Stimulated activated CD4-positive, alpha-beta T cell treated with anti-CD3 and anti-CD28 coated beads, Interleukin-12 subunit alpha, Interleukin-12 subunit beta, amount 100 ng/mL, for 24 hours (primary cell): ENCODE data around the gene TSR3.
A peak's percentile ranks its signal among the peaks of the same experiment; 100 is the strongest.

Experiments
- DNase-seq, 2 experiments: peaks; one replicate each; pipeline ENCODE4 v3.0.0-alpha.2; 2020; ENCODE audit warnings: low read depth in 2 of 2

TSR3 gene

GRCh38 chr16:1378087-1378803 lies 26.6 kb upstream of the TSR3 start:
- DNase-seq: no peak

- DNase-seq: no peak
Measured at GRCh38 chr16:1377406-1378010, 25.8 kb upstream of the TSR3 start.

GRCh38 chr16:1375741-1376410 lies 24.2 kb upstream of the TSR3 start:
- DNase-seq: no peak

GRCh38 chr16:1375298-1375640 lies 23.6 kb upstream of the TSR3 start:
- DNase-seq: no peak

- DNase-seq: no peak
Measured at GRCh38 chr16:1374418-1375297, 23.0 kb upstream of the TSR3 start.

- no peak for DNase-seq
Measured at GRCh38 chr16:1372292-1372950, 20.7 kb upstream of the TSR3 start.

- DNase-seq: no peak
Measured at GRCh38 chr16:1371054-1371978, 19.6 kb upstream of the TSR3 start.

- no peak for DNase-seq
Measured at GRCh38 chr16:1367486-1368174, 16.0 kb upstream of the TSR3 start.

GRCh38 chr16:1366712-1367299 lies 15.1 kb upstream of the TSR3 start:
- no peak for DNase-seq

- no peak for DNase-seq
Measured at GRCh38 chr16:1366060-1366711, 14.5 kb upstream of the TSR3 start.

GRCh38 chr16:1364510-1364909 lies 12.8 kb upstream of the TSR3 start:
- DNase-seq: no peak

- peak; percentile 44 to 49 for DNase-seq
Measured at GRCh38 chr16:1363501-1364041, 11.9 kb upstream of the TSR3 start.

- DNase-seq: no peak
Measured at GRCh38 chr16:1362807-1363206, 11.1 kb upstream of the TSR3 start.

- no peak for DNase-seq
Measured at GRCh38 chr16:1361685-1362360, 10.1 kb upstream of the TSR3 start.

- no peak for DNase-seq
Measured at GRCh38 chr16:1357906-1358566, 6.4 kb upstream of the TSR3 start.

- no peak for DNase-seq
Measured at GRCh38 chr16:1356061-1356900, 4.6 kb upstream of the TSR3 start.

GRCh38 chr16:1355591-1355990 lies 3.9 kb upstream of the TSR3 start:
- DNase-seq: no peak
